ENCODE results near the gene ACER3.
"Not testable (repeated sequence)": the region's sequence is repeated elsewhere in the genome, so short reads cannot be mapped to it uniquely, and the experiment has no call there.

The ACER3 gene

GRCh38 chr11:77057938-77058474 is 197.3 kb downstream of the ACER3 start:
- no peak for DNase-seq (ENCODE audit: low spot score)

DNA sequence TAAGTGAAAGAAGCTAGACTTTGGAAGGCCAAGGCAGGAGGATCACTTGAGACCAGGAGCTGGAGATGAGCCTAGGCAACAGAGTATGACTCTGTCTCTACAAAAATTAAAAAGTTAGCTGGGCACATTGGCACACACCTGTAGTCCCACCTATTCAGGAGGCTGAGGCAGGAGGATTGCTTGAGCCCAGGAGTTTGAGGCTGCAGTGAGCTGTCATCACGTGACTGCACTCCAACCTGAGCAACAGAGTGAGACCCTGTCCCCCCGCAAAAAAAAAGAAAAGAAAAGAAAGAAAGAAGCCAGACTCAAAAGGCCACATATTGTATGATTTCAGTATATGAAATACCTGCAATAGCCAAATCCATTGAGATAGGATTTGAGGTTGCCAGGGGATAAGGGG is 198.2 kb downstream of the ACER3 start:
- no peak for DNase-seq (ENCODE audit: low spot score)

DNA sequence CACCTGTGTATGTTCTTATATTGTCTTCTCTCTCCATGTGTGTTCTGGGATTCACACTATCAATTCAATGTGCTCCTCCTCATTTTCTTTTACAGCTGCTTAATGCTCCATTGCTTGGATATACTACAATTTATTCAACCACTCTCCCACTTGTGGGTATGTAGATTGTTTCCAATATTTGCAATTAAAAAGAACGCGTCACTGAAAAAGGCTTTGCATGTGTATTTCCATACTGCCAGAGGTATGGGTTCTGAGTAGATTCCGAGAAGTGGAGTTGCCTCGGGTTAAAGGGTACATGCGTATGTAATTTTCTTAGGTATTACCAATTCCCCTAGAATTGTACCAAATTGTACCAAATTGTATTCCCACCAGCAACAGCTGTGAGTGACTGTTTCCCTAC is 199.1 kb downstream of the ACER3 start:
- DNase-seq (ENCODE audit: low spot score): no peak

DNA sequence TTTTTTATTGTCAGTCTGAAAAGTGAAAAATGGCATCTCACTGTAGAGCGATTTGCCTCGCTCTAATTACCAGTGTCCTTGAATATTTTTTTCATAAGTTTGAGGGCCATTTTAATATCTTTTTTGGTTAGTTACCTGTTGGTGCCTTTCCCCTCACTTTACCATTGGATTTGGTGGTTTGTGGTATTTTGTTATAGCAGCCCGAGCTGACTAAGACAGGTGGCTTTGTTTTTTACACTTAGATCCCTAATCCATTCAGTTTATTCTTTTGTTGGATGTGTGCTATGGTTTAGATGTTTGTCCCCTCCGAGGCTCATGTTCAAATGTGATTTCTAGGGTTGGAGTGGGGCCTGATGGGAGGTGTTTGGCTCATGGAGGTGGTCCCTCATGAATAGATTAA is 199.5 kb downstream of the ACER3 start:
- DNase-seq (ENCODE audit: low spot score): no peak

DNA sequence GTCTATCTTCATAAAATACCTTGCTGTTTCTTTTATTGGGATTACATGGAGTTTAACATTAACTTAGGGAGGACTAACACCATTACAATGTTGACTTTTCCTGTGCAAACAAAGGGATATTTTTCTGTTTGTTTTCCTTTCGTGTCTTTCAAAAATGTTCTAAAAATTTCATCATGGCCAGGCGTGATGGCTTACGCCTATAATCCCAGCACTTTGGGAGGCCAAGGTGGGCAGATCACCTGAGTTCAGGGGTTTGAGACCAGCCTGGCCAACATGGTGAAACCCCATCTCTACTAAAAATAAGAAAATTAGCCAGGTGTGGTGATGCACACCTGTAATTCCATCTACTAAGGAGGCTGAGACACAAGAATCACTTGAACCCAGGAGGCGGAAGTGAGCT is 200.5 kb downstream of the ACER3 start:
- not testable (repeated sequence) for DNase-seq (ENCODE audit: low spot score)

DNA sequence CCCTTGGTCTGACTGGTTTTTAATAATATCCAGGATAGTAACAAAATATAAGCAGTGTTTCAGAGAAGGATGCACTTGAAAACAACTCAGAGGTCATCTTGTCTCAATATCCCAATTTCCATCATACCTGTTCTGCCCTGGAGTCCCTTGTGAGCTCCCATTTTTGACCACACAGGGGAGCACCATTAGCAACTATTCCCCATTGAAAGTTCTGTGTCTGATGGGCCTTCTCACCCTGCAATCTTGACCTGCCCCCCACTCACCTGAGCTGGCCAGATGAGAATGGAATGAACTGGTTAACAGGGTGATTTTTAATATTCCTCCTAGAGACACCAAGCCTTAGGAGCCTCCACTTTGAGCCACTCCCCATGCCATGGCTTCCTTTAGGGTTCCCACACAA is 202.2 kb downstream of the ACER3 start:
- no peak for DNase-seq (ENCODE audit: low spot score)

- DNase-seq (ENCODE audit: low spot score): no peak
Observed at GRCh38 chr11:77063407-77063806, 202.7 kb downstream of the ACER3 start.

DNA sequence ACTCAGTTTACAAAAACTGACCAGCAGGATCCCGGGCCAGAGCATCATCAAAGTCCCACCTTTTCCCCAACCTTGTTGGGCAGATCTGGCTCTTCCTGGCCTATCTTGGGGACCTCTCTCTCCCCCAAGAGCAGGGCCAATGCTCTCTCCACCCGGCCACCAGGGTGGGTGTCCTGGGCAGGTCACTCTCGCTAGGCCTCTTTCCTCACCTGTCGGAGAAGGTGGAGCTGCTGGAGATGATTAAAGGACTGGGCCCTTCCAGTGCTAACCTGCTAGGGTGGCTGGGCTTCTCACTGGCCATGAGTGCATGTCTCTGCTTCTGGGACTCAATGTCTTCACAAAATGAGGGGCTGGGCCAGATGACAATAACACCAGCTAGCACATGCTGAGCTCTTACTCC is 203.1 kb downstream of the ACER3 start:
- no peak for DNase-seq (ENCODE audit: low spot score)

DNA sequence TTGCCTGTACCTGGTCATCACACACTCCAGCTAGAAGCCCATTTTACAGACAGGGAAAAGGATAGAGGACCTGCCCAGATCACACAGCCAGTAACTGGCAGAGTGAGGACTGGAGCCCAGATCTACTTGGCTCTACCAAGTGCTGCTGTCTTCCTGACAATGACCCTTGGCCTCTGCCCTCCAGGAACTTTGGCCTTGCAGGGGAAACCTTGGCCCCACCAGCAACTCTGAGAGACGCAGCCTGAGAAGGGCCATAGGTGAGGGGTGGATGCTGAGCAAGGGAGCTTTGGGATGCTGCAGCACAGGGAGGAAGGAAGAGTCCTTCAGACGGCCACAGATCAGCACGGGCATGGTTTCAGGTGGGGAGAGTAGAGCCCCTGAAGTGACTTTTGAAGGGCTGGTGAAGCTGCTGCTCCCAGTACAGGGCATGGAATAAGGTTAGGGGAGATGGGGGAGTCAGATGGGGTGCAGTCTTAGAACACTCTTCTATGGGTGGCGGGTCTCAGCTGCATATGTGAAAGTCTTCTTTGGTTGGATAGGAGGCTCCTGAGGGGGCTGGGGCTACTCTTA is 204.0 kb downstream of the ACER3 start:
- no peak for DNase-seq (ENCODE audit: low spot score)

GRCh38 chr11:77065878-77066228 is 205.1 kb downstream of the ACER3 start:
- DNase-seq (ENCODE audit: low spot score): no peak

DNA sequence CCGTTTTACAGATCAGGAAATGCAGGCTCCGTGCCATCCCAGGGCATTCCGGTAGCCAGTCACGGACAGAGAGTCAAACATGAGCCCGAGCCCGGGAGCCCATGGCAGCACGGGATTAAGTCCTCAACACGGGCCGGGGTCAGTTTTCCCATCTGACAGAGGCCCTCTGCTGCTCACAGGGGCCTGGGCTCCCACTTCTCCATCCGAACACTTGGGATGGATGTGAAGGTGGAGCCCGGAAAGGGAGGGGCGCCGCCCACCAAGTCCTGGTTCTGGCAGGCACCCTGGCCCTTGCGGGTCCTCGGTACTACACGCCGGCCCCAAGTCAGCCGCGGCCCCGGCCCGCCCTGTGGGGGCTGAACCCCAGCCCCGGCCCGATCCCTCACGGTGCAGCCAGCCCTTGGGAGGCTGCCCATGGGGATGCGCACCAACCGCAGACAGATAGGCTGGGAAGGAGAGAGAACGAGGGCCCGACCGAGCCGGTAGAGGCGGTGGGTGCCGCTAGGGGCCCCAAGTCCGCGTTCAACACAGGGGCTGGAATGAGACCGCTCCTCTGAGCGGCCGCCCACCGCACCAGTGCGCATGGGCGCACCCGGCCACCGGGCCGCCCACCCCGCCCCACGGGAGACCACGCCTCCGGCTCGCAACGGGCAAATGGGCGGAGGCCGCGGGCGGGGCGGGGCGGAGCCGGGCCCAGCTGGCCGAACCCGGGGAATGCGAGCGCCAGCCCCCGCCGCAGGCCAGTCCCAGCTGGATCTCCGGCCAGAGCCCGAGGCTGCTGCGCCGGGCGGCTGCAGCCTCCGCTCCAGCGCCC is 205.7 kb downstream of the ACER3 start, which contains the start of gene CAPN5:
CAPN5 (plus strand) TSS at position 743 of the 814 bp plus-strand sequence. CDS start 17,916 bp downstream, outside the sequence.
- peak; percentile 87 for DNase-seq (ENCODE audit: low spot score)

DNA sequence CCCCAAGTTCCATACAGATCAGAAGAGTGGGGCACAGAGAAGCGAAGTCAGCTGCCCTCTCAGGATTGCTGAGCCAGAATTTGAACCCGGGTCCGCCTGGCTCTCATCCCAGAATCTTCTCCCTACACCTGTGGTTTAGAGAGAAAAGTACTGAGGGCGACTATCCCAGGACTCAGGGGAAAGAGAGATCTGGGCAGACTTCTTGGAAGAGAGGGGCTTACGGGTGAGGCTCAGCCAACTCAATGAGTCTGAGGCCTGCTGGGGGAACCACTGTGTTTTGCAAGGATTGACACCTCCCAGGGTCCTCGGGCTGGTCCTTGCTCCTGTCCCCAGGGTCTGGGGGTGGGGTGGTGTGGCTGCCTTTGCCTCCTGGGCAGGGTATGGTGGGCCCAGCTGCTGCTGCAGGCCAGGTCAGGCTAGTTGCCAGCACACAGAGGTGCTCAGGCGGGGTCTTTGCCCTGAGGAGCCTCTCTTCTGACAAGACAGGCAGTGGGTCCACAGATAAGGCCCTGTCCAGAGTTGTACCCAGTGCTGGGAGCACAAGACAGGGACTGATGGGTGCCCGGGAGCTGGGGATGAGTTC is 207.2 kb downstream of the ACER3 start:
- no peak for DNase-seq (ENCODE audit: low spot score)

DNA sequence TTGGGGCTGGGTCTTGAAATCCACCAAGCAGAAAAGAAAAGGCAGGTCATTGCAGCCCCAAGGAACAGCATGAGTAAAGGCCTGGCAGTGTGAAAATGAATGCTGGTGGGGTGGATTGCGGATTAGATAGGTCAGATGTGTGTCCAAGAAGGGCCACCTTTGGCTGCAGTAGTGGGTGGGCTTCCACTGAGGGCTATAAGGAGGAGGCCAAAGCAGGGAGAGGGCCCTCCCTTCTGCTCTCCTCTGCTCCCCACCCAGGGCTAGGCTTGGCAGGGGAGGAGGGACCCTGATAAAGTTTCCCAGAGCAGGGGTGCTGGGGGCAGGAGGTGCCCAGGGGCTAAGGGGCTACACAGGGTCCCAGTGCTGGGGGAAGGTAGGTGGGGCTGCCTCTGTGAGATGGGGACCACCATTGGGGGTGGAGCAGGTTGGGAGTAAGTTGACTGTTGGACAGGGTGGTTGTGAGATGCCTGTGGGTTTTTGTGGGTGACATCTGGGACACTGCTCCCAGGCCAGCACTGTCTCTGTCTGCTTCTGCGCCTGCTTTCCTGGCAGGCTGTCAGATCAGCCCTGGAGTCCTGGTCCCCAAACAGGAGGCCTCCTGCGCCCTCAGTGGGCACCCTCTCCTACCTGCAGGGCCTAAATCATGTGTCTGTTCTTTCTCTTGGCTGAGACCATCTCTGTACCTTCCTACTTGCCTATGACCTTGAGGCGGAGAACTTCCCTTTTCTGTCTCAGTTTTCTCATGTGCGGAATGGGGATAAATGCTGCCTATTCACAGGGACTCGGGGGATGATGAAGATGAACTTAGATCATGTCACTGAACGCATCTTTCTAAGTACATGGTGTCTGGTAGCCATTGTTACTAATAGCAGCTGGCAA is 208.0 kb downstream of the ACER3 start:
- DNase-seq (ENCODE audit: low spot score): no peak

DNA sequence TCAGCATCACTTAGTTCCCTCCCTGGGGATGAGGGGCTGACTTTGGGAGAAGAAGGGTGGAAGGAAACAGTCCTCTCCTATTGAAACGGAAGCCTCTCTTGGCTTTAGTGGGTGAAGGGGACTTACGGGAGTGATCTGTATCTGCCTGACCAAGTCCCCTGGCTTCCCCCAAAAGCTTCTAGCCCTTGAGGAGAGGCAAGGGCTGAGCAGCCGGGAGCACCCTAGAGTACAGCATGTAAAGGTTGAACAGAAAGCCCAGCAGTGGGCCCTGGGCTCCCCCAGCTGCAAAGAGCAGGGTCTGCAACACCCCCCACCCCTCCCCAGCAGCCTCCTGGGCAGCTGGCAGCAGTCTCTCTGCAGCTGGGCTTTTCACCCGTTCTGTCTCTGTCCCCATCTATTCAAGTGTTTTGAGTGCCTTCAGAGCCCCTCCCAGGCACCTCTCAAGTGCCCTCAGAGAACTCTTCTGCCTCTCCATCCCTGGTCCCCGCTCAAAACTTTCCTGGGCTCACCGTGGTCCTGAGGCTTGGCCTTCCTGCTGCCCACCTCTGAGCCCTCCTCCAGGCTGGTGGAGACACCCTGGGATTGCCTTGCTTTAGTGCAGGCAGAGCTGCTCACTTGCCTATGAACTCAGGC is 208.7 kb downstream of the ACER3 start:
- no peak for DNase-seq (ENCODE audit: low spot score)

GRCh38 chr11:77069969-77070582 is 209.4 kb downstream of the ACER3 start:
- DNase-seq (ENCODE audit: low spot score): no peak

- DNase-seq (ENCODE audit: low spot score): no peak
Observed at GRCh38 chr11:77071077-77071476, 210.4 kb downstream of the ACER3 start.

DNA sequence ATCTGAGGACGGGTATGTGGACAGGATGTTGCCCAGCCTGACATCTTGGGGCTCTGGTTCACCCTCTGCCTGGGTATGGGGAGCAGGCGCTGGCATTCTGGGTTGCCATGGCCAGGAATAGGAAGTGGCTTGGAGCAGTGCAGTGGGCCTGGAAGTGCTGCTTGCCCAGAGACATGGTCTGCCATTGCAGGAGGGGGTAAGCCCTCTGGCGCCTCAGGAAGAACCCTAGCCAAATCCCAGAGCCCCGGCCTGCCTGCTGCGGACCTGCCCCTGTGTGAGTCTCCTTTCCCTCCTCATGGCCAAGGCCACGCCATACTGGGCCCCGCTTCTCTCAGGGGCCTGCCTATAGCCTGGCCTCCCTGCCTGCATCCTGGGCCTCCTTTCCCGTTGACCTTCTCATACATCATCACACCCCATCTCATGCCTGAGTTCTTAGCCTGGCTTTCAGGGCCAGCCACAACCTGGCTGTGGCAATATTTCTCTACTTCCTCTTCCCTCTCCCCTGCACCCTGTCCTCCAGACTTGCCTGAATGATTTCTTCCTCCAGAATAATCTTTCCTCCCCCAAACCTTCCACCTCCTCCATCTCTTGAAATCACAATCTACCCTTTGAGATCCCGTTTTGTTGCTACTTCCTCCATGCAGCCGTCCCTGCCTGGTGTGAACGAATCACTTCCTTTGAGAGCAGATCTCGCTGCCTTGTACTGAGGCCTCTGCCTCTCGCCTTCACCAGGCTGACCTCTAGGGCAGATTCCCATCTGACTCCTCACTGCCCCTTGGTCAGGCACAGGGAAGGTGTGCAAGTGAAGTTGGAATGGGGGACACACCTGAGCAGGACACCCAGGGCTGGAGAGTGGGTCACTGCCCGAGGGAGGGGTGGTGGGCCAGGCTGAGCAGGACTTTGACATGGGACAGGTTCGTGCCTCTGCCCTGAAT is 211.2 kb downstream of the ACER3 start:
- no peak for DNase-seq (ENCODE audit: low spot score)

- no peak for DNase-seq (ENCODE audit: low spot score)
Observed at GRCh38 chr11:77072851-77073327, 212.2 kb downstream of the ACER3 start.

- no peak for DNase-seq (ENCODE audit: low spot score)
Observed at GRCh38 chr11:77073328-77074001, 212.7 kb downstream of the ACER3 start.
